Vagina (tissue), 2 donors: ENCODE data around the gene PROKR2.

Experiments
- POLR2A ChIP-seq, 2 donors: fragments of 450-650 bp; IDR thresholded peaks; one replicate each; pipeline ENCODE4 v1.6.1; 2017; ENCODE audit warnings: antibody characterized with exemption in 2 of 2, mild to moderate bottlenecking in 2 of 2, moderate library complexity in 2 of 2
- POLR2AphosphoS5 ChIP-seq, 2 donors: sonication (generic); formaldehyde crosslinking; IDR thresholded peaks; one replicate each; pipeline ENCODE4 v1.9.0; 2017; ENCODE audit warnings: antibody characterized with exemption in 2 of 2, mild to moderate bottlenecking in 2 of 2, low read depth in 1 of 2; ENCODE audit not compliant: insufficient read depth in 1 of 2
- TF ChIP-seq, protein P1 (sequence below), 3 experiments: fragments of 450-650 bp in 2 of 3; fragments of 200-600 bp in 1 of 3; sonication (generic) in 1 of 3; IDR thresholded peaks; one replicate each; pipeline ENCODE4 v1.5.1; 2017 to 2019; ENCODE audit warnings: antibody characterized with exemption in 3 of 3, mild to moderate bottlenecking in 2 of 3, moderate library complexity in 2 of 3

- TF ChIP-seq, protein P1, sequence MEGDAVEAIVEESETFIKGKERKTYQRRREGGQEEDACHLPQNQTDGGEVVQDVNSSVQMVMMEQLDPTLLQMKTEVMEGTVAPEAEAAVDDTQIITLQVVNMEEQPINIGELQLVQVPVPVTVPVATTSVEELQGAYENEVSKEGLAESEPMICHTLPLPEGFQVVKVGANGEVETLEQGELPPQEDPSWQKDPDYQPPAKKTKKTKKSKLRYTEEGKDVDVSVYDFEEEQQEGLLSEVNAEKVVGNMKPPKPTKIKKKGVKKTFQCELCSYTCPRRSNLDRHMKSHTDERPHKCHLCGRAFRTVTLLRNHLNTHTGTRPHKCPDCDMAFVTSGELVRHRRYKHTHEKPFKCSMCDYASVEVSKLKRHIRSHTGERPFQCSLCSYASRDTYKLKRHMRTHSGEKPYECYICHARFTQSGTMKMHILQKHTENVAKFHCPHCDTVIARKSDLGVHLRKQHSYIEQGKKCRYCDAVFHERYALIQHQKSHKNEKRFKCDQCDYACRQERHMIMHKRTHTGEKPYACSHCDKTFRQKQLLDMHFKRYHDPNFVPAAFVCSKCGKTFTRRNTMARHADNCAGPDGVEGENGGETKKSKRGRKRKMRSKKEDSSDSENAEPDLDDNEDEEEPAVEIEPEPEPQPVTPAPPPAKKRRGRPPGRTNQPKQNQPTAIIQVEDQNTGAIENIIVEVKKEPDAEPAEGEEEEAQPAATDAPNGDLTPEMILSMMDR (IDR thresholded peaks at IDR 0.05), result no peak
- TF ChIP-seq POLR2A (IDR thresholded peaks at IDR 0.05) (no peak), POLR2AphosphoS5 (IDR thresholded peaks at IDR 0.05; ENCODE audit: insufficient read depth in 1 of 2, low read depth in 1 of 2) (no peak)
Measured at GRCh38 chr20:5267092-5267491, 49.7 kb downstream of the PROKR2 start.
